ENCODE data around the gene CDK4. TPM values are rescaled to one million over a fixed set of nuclear protein-coding genes. Genes with fewer than 3 reads are reported as not detected.

Gene CDK4
- total RNA-seq, 4 donors from 2014 or later, result 66.3 to 104 (median 83.6) TPM

DNA sequence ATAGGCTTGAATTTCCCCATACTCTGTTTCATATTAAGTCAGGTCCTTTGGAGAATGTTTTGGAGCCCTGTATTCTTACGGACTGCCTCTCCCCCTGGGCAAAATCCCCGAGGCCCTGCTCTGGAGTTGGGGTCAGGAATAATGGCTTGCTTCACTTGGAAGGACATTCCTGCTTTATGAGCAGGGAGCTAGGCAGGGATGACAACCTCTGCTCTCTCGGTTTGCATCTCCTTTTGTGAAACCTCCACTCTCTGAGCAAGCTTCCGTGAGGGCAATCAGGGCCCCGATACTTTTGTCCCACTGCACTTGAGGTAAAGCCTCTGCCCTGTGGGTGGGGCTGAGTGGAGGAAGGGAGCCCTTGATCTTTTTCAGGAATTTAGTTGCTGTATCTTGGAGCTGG, 38.9 kb downstream of the CDK4 start:
- TF ChIP-seq, protein P1, sequence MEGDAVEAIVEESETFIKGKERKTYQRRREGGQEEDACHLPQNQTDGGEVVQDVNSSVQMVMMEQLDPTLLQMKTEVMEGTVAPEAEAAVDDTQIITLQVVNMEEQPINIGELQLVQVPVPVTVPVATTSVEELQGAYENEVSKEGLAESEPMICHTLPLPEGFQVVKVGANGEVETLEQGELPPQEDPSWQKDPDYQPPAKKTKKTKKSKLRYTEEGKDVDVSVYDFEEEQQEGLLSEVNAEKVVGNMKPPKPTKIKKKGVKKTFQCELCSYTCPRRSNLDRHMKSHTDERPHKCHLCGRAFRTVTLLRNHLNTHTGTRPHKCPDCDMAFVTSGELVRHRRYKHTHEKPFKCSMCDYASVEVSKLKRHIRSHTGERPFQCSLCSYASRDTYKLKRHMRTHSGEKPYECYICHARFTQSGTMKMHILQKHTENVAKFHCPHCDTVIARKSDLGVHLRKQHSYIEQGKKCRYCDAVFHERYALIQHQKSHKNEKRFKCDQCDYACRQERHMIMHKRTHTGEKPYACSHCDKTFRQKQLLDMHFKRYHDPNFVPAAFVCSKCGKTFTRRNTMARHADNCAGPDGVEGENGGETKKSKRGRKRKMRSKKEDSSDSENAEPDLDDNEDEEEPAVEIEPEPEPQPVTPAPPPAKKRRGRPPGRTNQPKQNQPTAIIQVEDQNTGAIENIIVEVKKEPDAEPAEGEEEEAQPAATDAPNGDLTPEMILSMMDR (IDR thresholded peaks at IDR 0.05; ENCODE audit: low read depth), result no peak

DNA sequence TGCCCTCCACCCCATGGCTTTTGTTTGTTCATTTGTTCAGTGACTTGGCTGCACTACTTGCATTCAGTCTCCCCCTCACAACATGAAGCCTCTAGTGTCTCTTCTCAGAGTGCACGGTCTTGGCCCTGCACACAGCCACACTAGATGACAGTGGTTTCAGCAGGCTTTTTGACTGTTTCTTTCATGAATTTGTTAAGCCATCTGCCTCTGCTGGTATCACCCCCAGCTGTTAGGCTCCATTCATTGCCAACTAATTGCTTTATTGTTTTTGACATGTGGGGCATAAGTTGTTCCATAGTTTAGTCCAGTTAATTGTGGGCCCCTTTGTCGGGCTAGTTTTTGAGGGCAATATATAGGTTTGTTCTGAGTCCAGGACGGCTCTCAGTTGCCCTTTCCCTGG, 39.4 kb downstream of the CDK4 start:
- TF ChIP-seq, protein P1 (IDR thresholded peaks at IDR 0.05; ENCODE audit: low read depth), result no peak

DNA sequence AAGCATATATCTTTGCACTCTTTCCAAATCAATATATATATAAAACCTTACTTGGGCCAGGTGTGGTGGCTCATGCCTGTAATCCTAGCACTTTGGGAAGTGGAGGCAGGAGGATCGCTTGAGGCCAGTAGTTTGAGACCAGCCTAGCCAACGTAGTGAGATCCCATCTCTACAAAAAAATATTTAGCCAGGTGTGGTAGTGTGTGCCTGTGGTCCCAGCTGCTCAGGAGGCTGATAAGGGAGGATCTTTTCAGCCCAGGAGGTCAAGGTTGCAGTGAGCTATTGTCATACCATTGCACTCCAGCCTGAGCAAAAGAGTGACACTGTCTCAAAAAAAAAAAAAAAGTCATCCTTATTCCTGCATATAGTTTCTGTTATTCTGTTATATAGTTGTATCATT, 43.8 kb downstream of the CDK4 start:
- TF ChIP-seq, protein P1 (IDR thresholded peaks at IDR 0.05; ENCODE audit: low read depth), result no peak

DNA sequence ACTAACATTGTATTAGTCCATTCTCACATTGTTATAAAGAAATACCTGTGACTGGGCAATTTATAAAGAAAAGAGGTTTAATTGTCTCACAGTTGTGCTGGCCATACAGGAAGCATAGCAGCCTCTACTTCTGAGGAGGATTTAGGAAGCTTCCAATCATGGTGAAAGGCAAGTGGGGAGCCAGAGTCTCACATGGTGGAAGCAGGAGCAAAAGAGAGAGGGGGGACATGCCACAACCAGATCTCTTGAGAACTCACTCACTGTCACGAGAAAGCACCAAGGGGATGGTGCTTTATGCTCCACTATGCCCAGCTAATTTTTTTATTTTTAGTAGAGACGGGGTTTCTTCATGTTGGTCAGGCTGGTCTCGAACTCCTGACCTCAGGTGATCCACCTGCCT, 44.9 kb downstream of the CDK4 start:
- TF ChIP-seq, protein P1 (IDR thresholded peaks at IDR 0.05; ENCODE audit: low read depth), result no peak

DNA sequence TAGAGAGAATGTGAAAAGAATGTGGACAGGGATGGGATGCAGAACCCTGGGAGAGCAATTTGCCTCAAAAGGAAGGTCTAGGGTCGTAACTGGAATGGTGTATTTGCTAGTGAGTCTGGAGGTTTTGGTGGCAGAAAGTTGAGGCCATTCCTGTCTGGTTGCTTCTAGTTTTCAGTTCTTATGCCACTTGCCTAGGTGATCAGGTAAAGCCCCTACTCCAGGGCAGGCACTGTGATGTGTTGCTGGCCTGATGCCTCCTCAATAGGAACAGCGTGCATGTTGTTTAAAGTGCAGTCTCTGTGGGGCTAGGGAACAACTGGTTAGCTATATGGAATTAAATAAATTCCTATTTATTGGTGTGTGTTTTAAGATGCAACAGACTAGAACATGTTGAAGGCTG, 51.8 kb downstream of the CDK4 start:
- TF ChIP-seq, protein P1 (IDR thresholded peaks at IDR 0.05; ENCODE audit: low read depth), result no peak

DNA sequence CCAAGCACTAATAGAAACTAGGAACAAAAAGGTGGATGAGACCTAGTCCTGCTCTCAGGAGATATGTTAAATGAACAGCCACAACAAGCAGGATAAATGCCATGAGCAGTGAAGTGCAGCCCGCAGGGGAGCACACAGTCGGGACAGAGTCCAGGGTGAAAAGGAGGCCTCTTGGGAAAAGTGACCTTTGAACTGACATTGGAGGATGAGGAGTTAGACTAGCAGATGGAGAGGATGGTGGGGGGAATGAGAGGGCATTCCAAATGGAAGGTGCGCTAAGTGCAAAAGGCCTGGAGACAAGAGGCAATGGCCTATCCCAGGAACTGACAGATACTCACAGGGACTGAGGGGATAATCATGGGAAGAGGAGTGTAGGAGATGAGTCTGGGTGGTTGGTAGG, 53.7 kb downstream of the CDK4 start:
- TF ChIP-seq, protein P1 (IDR thresholded peaks at IDR 0.05; ENCODE audit: low read depth), result no peak

Other genes with a start within 250 kb of the CDK4 start
- 10 to 100 TPM; 23.3 to 68.8 (median 45.1) TPM for gene DDIT3, start 231.8 kb downstream of the CDK4 start, total RNA-seq
- gene MBD6, start 229.5 kb downstream of the CDK4 start, total RNA-seq, result 10 to 100 TPM; 14.8 to 41.4 (median 16.8) TPM
- 100 to 1,000 TPM in 3 of 4 donors, 10 to 100 TPM in 1; 78.6 to 161 (median 131) TPM for gene DCTN2, start 205.1 kb downstream of the CDK4 start, total RNA-seq
- gene KIF5A, start 202.3 kb downstream of the CDK4 start, total RNA-seq, result under 1 TPM in 2 of 4 donors, not detected in 2; 0.17 to 0.38 TPM
- 10 to 100 TPM; 10.7 to 13.2 (median 11.9) TPM for gene PIP4K2C, start 161.1 kb downstream of the CDK4 start, total RNA-seq
- 1 to 10 TPM; 1.8 to 4.8 (median 4.0) TPM for gene DTX3, start 147.5 kb downstream of the CDK4 start, total RNA-seq
- 10 to 100 TPM in 1 of 4 donors, 1 to 10 TPM in 3; 2.1 to 13.6 (median 8.9) TPM for gene ARHGEF25, start 140.9 kb downstream of the CDK4 start, total RNA-seq
- gene B4GALNT1, start 119.1 kb downstream of the CDK4 start, total RNA-seq, result 1 to 10 TPM in 1 of 4 donors, under 1 TPM in 3; 0.17 to 3.4 (median 0.49) TPM
- gene OS9, start 58.2 kb downstream of the CDK4 start, total RNA-seq, result 100 to 1,000 TPM; 120 to 390 (median 277) TPM
- 1 to 10 TPM in 3 of 4 donors, under 1 TPM in 1; 0.49 to 2.8 (median 2.0) TPM for gene AGAP2, start 13.6 kb downstream of the CDK4 start, total RNA-seq
- gene TSPAN31, start 7.3 kb downstream of the CDK4 start, total RNA-seq, result 100 to 1,000 TPM in 1 of 4 donors, 10 to 100 TPM in 3; 52.8 to 116 (median 62.2) TPM
- gene MARCHF9, start 2.8 kb upstream of the CDK4 start, total RNA-seq, result 10 to 100 TPM in 1 of 4 donors, 1 to 10 TPM in 3; 4.2 to 10.5 (median 5.2) TPM
- gene CYP27B1, start 14.8 kb upstream of the CDK4 start, total RNA-seq, result under 1 TPM in 2 of 4 donors, not detected in 2; 0.17 to 0.44 TPM
- gene METTL1, start 19.8 kb upstream of the CDK4 start, total RNA-seq, result 10 to 100 TPM in 1 of 4 donors, 1 to 10 TPM in 3; 4.4 to 13.7 (median 6.2) TPM
- 10 to 100 TPM; 10.3 to 14.6 (median 11.4) TPM for gene EEF1AKMT3, start 20.3 kb upstream of the CDK4 start, total RNA-seq
- 10 to 100 TPM; 16.7 to 26.0 (median 22.9) TPM for gene TSFM, start 30.5 kb upstream of the CDK4 start, total RNA-seq
- 1 to 10 TPM; 1.8 to 7.5 (median 4.6) TPM for gene AVIL, start 66.4 kb upstream of the CDK4 start, total RNA-seq
- gene CTDSP2, start 94.4 kb upstream of the CDK4 start, total RNA-seq, result 100 to 1,000 TPM; 126 to 167 (median 139) TPM
- 10 to 100 TPM; 12.9 to 44.6 (median 28.5) TPM for gene ATP23, start 189.3 kb upstream of the CDK4 start, total RNA-seq

All from subcutaneous adipose tissue (tissue), 4 donors.